NCI-H2107 (cell line): ENCODE measurements around the gene CDK5RAP2.

Experiments
- DNase-seq: peaks from one replicate; lab custom pipeline; 2025; lab: John Stamatoyannopoulos, UW

Gene CDK5RAP2

DNA sequence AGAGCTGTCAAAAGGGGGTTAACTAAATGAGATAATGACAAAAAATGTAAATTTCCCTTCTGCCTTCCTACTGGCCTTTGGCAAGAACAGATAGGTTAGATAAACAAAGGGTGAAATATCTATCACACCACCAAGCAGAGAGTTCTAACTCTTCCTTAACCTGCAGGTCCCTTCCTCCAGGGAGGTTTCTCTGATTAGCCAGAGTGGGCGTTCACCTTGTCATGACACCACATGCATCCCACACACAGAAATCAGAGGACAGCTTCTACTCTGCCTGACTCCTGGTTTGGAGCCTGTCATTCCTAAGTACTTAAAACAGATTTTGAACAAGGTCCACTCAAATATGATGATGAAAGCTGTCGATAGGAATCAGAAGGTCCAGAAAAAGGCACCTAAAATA, 180.0 kb downstream of the CDK5RAP2 start:
- no peak for DNase-seq

DNA sequence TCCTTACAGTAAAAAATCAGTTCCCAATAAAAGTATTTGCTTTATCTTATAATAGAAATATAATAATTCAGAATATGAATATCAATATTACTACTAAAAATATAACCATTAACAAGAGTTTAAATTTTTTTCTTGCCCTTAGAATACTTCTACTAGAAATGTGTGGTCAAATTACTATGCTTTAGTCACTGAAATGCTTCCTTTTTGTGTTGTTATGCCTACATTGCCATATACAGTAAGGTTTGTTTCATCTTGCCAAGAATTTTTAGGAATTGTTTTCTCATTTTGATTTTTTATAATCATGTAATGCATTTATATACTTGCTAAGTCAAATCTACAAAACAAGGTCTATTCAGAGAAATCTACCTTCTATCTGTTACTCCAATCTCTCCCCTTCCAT, 181.7 kb downstream of the CDK5RAP2 start:
- no peak for DNase-seq

DNA sequence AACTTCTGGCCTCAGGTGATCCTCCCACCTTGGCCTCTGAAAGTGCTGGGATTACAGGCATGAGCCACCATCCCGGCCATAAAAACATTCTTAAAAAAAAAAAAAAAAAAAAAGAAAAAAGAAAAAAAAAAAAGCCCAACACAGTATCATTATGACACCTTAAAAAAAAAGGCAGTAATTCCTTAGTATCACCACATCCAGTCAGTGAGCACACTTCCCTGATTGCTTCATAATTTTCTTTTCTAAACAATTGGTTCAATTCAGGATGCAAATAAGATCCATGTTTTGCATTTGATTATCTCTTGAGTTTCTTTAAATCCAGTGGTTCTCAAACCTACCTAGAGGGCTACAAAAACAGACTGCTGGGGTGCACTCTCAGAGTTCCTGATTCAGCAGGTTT, 182.5 kb downstream of the CDK5RAP2 start:
- DNase-seq, result no peak

DNA sequence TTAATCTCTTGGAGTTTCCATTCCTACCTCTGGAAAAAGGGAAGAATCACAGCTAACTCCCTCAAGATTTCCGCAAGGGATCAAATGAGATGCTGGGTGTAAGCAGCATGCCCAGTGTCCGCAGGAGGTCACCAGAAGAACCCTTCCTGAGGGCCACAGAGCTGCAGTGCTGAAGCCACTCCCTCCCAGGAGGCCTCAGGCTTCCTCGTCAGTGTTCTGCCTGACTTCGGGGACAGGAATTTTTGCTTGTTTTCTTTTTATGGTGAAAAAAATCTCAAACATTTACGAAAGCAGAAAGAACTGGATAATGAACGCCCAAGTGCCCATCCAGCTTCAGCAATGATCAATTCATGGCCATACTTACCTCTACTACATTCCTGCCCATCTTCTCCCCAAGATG, 183.0 kb downstream of the CDK5RAP2 start:
- DNase-seq, result no peak

DNA sequence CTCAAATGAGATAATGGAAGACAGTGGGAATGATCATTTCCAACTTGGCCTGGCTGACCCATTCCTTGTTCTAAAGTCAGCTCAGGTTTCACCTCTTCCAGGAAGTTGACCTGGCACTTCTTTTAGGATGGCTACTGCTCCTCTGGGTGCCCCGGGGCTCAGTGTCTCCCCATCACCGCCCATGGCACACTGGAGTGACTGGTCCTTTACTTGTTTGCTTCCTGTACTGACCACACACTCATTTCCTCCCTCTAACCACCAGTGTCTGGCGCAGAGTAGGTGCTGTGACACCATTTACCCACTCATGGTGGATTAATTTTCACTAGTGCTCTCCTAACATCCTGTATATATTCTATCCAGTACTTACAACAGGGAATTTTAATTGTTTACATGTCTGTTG, 183.5 kb downstream of the CDK5RAP2 start:
- no peak for DNase-seq

DNA sequence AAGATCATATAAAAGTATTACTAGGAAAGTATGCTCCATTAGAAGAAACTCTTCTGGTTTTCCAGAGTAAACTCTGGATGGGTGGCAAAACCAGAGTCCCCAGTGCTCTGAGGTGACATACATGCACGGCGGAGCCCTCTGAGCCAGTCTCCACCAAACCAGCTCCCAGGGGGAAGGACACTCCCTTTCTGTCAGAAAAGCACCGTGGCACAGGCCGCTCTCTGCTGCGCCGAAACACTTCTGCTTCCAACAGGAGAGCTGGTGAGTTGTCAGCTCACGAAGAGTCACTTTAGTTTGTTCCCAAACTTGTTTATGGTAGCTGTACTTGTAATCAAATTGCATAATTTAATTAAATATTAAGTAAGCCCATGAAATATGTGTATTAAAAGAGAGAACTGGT, 184.6 kb downstream of the CDK5RAP2 start:
- DNase-seq, result no peak

DNA sequence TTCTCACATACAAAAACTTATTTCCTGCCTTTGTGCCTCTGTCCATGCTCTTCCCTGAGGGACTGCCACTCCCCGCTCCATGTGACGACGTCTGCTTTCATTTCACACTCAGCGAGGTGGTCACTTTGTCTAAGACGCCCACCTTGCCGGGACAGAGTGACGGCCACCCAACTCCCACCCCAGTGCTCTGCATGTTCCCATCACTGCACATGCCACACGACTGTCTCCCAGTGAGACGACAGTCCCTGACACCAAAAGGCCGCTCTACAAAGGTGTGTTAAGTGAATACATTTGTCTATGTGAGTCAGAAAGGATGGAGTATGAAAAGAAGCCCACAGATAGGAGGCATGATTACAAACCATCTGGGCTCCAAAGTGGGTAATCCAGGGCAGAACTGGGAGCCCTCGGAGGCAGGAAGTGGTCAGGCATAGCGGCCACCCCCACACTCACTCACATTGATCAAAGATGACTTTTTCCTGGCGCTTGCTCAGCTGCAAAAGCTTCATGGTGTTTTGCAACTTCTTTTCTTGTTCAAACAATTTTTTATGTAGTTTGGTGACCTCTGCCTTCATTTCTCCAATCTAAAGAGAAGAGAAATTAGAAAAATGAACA, 185.8 kb downstream of the CDK5RAP2 start:
- no peak for DNase-seq

DNA sequence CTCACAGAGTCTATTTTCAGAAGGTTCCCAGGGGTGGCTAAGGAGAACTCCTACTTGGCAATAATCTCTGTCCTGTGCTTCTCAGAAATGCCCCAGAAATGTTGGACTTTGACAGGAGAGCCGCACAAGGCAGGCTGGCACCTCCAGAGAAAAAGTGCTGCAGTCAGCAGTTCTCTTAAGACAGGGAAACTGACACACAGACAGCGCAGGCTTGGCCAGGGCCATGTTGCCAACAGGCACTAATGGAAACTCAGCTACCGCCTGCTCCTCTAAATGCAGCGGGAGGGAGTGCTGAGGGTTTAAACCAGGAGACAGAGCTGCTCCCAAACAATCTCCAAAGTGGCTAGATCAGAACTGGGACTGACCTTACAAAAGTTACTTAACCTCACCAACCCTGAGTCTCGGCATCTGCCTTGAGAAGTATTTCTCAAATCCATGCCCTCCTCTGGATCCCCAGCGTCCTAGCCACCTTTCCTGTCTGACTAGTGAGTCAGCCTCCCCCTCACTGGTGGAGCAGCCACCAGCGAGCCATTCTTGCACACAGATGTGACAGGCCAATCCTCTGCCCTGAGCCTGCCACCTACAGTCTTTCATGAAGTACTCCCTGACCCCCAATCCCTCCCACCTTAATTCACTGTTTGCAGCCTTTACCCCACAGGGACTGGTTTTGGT, 186.4 kb downstream of the CDK5RAP2 start:
- DNase-seq, result no peak

DNA sequence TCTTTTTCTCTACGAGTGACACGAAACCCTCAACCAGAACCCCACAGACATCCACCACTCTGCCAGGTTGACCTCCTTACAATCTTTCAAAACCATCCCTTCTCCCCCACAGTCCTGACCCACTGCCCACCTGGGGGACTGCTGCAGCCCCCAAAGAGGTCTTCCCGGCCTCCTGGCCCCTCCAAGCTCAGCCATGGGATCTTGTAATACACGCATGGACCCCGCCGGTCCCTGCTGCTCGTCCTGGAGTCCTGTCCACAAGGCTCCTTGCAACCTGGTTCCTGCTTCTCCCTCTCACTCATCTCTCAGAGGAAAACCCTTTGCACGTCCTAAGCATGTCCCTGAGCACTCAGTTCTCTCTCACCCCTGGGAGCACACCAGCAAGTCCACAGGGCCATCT, 187.3 kb downstream of the CDK5RAP2 start:
- DNase-seq, result no peak

DNA sequence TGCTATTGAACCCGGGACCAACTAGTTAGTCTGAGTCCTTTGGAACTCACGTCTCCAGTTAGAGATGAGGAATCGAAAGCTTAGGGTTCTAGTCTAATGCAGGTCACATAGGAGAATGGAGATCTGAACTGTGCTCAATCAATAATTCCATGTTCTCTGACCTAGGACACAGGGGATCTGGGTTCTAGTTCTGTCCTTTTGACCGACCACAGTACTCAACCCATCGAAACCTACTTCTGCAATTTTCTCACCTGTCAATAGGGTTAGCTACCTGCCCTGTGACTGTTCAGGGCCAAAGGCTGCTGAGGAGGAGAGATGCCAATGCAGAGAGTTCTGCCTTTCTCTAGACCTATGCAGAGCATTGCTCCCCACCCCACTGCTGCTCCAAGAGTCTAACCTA, 187.7 kb downstream of the CDK5RAP2 start:
- DNase-seq, result no peak

DNA sequence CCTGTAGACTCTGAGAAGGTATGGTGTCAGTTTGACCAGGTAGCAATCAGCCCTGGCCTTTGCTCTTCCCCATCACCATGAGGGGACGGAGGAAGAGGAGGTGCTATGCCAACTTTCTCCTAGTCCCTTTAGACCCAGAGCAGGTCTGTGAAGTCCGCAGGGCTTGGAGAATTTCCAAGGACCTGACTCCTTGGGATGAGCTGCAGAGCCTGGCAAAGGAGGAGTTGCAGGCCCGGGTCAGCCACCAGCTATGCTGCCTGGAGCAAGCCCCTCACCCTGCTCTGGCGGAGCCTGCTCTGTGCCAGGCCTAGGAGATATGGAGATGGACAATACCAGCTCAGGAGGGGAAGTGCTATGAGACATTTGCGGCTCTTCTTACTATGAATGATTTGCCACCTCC, 188.3 kb downstream of the CDK5RAP2 start:
- no peak for DNase-seq

DNA sequence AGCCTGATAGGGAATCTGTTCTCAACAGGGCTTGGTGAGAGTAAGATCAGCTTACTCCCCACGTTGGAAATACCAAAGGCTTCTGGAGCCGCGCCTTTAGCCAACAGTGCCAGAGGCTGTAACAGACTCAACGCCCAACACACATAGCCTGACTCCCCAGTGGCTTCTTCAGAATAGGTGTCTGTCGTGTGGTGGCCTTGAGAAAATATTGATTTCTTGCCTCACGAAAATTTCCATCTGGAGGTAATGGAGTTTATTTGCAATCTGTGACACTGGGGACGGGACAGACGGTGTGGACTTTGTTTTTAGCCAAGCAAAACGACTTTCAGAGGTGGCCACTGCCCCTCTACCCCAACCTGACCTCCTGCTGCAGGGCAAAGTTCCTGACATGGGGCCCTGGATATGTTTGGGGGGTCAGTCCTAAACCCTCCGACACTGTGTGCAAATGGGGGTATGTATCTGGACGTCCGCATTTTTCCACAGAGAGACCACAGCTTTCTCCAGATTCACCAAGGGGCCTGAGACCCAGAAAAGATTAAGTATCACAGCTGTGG, 189.3 kb downstream of the CDK5RAP2 start:
- no peak for DNase-seq

DNA sequence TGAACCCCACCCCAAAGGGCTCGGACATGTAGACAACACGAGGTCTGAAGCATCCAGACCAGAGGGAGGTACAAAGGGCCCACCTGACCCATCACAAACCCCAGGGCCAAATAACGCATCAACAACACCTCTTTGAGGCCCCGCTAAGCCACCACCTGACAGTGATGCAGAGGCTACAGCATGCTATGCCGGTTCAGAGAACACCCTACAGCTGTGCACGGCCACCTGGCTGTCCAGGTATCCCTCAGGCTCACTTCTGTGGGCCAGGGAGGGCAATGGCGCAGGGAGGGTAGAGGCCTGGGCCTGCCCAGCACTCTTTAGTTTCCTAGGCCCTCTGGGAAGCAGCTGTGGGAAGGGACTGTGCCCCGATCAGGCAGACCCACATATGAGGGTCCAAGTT, 190.1 kb downstream of the CDK5RAP2 start:
- DNase-seq, result no peak

DNA sequence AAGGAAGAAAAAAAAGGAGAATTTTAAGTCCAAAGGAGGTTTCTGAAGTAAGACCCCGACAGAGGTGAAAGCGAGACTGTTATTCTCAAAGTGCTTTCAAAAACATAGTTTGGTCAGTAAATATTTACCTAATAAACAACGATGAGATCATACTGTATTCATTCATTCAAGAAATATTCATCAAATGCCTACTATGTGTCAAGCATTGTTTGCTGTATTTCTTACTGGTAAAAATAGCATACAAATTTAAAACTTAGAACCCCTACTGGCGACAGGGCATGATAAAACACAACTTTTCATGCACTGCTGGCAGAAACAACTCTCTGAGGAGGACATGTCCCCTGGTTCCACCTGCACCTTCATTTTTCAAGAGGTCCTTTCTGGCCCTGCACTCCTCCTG, 190.7 kb downstream of the CDK5RAP2 start:
- no peak for DNase-seq

DNA sequence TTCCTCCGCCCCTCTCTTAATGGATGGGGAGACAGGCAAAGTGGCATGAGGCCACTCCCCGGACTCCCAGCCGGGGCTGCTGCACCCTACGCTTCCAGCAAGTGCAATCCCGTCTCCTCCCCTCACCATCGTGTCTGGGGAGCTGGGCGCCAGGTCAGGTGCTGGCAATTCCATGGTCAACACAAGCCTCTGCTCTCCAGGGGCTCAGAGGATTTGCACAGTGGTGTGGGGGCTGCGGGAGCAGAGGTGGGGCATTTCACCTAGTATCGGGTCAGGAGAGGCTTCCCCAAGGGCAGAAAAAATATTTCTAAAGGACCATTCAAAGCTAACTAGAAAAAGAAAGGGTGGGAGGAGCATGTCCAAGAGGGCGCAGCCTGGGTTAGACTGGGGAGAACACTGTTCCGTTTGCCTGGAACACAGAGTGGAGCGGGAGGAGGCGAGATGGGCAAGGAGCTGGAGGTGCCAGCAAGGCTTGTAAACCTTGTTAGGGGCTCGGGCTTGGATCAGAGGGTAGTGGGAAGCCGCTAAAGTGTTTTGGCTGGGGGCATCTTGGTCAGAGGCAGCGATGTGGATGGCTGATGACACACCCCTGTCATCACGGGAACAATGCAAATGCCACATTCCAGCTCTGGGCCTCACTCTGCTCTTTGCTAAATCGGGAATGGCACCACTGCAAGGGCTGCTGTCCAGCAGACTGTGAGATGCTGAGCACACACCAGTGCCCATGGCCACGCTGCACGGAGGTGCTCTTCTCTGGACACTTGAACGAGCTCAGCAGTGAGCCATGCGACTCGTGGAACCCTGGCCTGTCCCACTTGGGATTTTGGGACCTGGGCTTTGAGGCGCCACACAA, 191.7 kb downstream of the CDK5RAP2 start:
- no peak for DNase-seq

DNA sequence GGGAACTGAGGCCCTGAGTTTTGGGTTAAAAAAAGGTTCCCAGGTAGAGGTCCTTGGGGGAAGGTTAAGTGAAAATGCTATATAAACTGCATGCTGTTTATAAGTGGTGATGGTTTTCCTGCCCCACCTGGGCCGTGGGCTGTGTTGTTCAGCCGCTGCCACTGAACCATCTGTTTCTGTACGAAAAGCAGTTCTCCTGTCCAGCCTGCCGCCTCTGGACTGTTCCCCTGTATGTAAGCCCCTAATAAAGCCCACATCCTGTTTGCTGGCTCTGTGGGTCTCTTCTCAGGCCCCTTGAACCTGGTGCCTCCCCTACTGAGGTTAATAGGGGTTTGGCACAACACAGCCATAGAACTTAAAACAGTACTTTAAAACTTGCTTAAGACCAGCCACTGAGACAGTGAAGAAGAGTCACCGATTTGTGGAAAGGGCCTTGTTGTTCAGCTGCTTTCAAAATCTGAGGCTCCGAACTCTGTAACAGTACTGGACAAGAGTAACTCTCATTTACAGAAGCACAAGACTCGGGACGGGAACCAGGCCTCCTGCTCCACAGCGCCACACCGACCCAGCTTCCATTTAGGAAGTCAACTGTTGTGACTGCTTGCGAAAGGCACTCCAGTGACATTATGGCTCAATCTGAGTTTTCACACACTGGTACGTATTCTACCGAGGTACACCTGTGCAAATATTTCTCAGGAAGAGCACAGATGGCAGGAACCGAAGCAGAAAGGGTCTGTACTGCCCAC, 192.5 kb downstream of the CDK5RAP2 start:
- peak; percentile 59 for DNase-seq

DNA sequence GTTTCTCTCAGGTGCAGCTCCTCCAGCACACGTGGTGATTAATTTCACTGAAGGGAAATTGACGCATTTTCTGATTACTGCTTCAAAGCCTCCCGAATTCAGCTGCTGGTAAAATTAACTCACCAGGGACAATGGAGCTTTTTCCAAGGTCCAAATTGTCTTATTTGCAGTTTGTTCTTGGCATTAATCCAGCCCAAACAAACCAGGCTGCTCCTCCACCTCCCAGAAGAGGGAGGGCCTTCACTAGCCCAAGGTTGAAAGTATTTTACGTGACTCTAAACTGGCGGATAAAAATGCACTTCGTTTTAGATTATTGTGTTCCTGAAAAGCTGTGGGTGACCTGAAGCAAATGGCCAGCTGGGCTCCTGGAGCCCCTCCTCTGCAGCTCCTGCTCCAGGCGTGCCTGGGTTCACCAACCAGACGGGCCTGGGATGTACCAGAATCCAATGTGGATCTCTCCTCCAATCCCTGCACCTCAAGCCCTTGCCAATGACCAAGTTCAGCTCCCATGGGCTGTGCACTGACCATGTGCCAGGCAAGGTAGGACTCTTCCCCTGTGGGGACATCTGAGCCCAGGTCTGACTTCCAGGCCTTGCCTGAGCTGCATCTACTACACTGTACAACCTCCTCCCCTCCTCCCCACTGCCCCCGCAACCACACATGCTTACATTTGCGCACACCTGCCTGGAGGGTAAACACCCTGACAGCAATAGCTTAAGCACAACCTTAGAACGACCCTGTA, 193.4 kb downstream of the CDK5RAP2 start:
- DNase-seq, result peak; percentile 47

DNA sequence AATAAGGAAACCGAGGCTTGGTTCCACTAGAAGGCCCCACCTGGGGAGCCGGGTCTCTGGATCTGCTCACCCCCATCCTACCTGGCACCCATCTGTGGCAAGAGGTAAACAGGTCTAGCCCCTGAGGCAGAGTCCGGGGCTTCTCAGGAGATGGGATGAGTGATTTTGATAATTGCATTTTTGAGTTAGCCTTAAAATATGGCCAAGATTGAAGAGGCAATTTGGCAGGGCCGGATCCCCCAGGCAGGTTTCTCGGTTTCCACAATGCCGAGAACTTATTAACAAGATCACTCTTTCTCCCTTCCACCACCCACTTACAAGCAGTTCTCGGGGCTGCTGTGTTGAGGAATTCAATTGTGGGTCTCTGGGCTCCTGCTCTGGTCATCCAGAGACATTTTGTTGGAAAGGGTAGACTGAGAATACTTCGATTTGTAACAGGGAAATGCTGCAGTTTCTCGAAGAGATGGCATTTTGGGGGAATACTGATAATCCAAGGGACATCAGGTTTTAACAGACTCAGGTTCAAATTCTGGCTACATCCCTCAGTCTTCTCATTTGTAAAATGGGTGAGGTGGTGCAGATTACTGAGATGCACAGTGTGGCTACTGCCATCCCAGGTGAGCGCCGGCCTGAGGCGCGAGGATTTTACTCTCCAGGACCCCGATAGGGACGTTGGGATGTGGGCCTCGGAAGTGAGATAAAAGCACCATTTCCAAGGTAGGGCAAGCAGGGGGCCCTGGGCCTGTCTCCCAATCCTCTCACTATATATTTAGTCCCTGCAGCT, 194.2 kb downstream of the CDK5RAP2 start:
- no peak for DNase-seq

DNA sequence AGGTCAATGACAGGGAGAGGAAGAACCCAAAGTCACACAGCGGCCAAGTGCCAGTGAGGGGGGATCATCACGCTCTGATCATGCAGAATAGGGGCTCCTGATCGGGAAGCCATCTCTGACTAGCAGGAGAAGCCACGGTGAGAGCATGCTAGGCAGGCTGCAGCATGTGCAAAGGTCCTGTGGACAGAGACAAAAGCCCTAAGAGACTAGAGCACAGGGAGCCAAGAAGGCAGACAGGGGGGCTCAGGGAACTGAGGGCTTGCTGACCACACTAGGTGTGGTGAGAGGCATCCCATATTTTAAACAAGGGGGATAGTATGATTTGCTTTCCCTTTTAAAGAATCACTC, 195.1 kb downstream of the CDK5RAP2 start:
- no peak for DNase-seq

DNA sequence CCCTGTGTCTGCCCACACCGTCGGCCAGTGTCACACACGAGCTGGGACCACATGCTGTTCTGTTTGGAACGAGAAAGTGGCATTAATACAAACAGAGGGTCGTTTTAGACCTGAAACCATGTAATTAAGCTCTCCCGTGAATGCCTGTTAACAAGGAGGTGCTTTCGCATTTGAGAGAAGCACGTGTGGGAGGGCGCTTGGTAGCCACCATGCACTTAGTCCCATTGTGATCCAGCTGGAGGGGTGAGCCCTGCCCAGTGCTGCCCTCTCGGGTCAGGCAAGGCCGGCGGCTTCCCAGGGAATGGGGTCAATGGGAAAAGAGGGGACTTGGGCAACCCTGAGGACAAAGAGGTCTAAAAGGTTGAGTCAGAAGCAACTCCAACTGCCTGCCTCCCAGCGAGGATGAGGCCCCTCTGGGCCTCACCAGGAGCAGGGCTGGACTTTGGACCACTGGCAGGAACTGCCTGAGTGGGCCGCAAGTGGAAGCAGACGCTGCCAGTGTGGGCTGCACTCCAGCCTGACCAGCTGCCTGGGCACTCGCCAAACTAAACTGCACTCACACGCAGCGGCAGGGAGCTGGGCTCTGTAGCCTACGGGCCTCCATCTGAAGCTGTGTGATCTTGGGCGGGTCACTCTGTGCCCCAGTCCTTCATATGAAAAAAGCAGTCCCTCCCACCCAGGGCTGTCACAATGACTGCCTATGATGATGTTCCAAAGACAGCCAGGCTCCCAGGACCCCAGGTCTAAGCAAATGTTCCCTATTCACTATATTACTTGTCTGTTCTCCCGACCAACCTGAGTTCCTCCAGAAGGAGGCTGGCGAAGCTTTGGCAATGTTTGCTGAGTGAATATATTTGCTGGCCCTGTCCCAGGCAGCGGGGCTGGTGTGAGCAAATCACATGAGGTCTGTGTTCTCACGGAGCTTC, 195.7 kb downstream of the CDK5RAP2 start:
- DNase-seq, result no peak
